Measurements from ENCODE around the gene NAPEPLD. TPM values are rescaled to one million over a fixed set of nuclear protein-coding genes. Genes with fewer than 3 reads are reported as not detected.

The NAPEPLD gene
- total and polyA plus RNA-seq, 2 donors (not counting 1 experiment from before 2014, with no cell fraction given): 5.7 to 9.2 TPM

DNA sequence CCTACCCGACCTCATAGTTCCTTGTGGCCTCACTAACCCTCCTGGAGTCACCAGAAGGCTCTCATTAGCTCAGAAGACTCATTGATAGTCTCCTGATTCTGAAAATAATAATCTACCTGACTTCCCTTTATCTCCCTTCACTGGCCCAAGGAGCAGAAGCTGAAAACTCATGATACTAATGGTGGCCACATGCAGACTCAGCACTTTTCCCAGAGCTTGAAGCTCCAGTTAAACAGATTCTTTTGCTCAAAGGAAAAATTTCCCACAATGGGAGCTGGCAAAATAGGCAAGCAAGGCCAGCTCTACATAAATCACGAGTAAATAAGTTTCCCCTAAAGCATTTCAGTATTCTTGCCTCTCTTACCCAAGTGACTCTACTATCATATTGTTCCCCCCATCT, 8.2 kb downstream of the NAPEPLD start:
- no peaks in the 10 kb centered on the region for H3K27me3 ChIP-seq (ENCODE audit: control insufficient read depth, insufficient read depth, low read length)
- DNase-seq (ENCODE audit: low read depth in 2 of 2): no peak
- no peaks in the 10 kb centered on the region for H3K36me3 ChIP-seq (ENCODE audit: control insufficient read depth, insufficient read depth, low read length)

GRCh38 chr7:103140061-103140460, 8.8 kb downstream of the NAPEPLD start:
- H3K4me1 ChIP-seq (ENCODE audit: control insufficient read depth, extremely low read depth, insufficient read depth, low read length): no peaks in the 10 kb centered on the region
- H3K79me2 ChIP-seq (ENCODE audit: control insufficient read depth, insufficient read depth, low read length): no peaks in the 10 kb centered on the region
- H3K36me3 ChIP-seq (ENCODE audit: control insufficient read depth, insufficient read depth, low read length): no peaks in the 10 kb centered on the region
- no peaks in the 10 kb centered on the region for H3K27me3 ChIP-seq (ENCODE audit: control insufficient read depth, insufficient read depth, low read length)
- H3K4me2 ChIP-seq (ENCODE audit: extremely low read depth, insufficient read depth, low read length): no peak overlapping the region
- H3K27ac ChIP-seq (ENCODE audit: insufficient read depth, low read length): no peak overlapping the region
- no peaks in the 10 kb centered on the region for H3K9me3 ChIP-seq (ENCODE audit: control insufficient read depth, insufficient read depth, low read depth, low read length)
- DNase-seq (ENCODE audit: low read depth in 2 of 2): no peak
- H2AFZ ChIP-seq (ENCODE audit: low read length): no peak overlapping the region
- H4K20me1 ChIP-seq (ENCODE audit: control insufficient read depth, extremely low read depth, insufficient read depth, low read length): no peaks in the 10 kb centered on the region
- no peak overlapping the region for H3K4me3 ChIP-seq (replicated peaks in 1 of 4; ENCODE audit: control extremely low read depth in 1 of 4, insufficient read depth in 1 of 4, low read depth in 3 of 4, low read length in 4 of 4)
- no peak overlapping the region for H3K9ac ChIP-seq (ENCODE audit: insufficient read depth, low read length)
- TF ChIP-seq EZH2 (IDR thresholded peaks at IDR 0.05; ENCODE audit: low read length, missing control alignments): no peak
- TF ChIP-seq, protein P1, sequence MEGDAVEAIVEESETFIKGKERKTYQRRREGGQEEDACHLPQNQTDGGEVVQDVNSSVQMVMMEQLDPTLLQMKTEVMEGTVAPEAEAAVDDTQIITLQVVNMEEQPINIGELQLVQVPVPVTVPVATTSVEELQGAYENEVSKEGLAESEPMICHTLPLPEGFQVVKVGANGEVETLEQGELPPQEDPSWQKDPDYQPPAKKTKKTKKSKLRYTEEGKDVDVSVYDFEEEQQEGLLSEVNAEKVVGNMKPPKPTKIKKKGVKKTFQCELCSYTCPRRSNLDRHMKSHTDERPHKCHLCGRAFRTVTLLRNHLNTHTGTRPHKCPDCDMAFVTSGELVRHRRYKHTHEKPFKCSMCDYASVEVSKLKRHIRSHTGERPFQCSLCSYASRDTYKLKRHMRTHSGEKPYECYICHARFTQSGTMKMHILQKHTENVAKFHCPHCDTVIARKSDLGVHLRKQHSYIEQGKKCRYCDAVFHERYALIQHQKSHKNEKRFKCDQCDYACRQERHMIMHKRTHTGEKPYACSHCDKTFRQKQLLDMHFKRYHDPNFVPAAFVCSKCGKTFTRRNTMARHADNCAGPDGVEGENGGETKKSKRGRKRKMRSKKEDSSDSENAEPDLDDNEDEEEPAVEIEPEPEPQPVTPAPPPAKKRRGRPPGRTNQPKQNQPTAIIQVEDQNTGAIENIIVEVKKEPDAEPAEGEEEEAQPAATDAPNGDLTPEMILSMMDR (conservative IDR thresholded peaks at IDR 0.05 in 1 of 2, IDR thresholded peaks at IDR 0.05 in 1 of 2; ENCODE audit: low read depth in 1 of 2, low read length in 2 of 2): no peak

More for the DNA sequence above, 8.2 kb downstream of the NAPEPLD start:
- Histone ChIP-seq H3K79me2 (ENCODE audit: control insufficient read depth, insufficient read depth, low read length) (no peaks in the 10 kb centered on the region), H3K9ac (ENCODE audit: insufficient read depth, low read length) (no peak overlapping the region), H4K20me1 (ENCODE audit: control insufficient read depth, extremely low read depth, insufficient read depth, low read length) (no peaks in the 10 kb centered on the region), H3K4me2 (ENCODE audit: extremely low read depth, insufficient read depth, low read length) (no peak overlapping the region), H2AFZ (ENCODE audit: low read length) (no peak overlapping the region), H3K27ac (ENCODE audit: insufficient read depth, low read length) (no peak overlapping the region), H3K4me1 (ENCODE audit: control insufficient read depth, extremely low read depth, insufficient read depth, low read length) (no peaks in the 10 kb centered on the region), H3K9me3 (ENCODE audit: control insufficient read depth, insufficient read depth, low read depth, low read length) (no peaks in the 10 kb centered on the region), H3K4me3 (replicated peaks in 1 of 4; ENCODE audit: control extremely low read depth in 1 of 4, insufficient read depth in 1 of 4, low read depth in 3 of 4, low read length in 4 of 4) (no peak overlapping the region)
- TF ChIP-seq EZH2 (IDR thresholded peaks at IDR 0.05; ENCODE audit: low read length, missing control alignments): no peak
- TF ChIP-seq, protein P1 (conservative IDR thresholded peaks at IDR 0.05 in 1 of 2, IDR thresholded peaks at IDR 0.05 in 1 of 2; ENCODE audit: low read depth in 1 of 2, low read length in 2 of 2): no peak

DNA sequence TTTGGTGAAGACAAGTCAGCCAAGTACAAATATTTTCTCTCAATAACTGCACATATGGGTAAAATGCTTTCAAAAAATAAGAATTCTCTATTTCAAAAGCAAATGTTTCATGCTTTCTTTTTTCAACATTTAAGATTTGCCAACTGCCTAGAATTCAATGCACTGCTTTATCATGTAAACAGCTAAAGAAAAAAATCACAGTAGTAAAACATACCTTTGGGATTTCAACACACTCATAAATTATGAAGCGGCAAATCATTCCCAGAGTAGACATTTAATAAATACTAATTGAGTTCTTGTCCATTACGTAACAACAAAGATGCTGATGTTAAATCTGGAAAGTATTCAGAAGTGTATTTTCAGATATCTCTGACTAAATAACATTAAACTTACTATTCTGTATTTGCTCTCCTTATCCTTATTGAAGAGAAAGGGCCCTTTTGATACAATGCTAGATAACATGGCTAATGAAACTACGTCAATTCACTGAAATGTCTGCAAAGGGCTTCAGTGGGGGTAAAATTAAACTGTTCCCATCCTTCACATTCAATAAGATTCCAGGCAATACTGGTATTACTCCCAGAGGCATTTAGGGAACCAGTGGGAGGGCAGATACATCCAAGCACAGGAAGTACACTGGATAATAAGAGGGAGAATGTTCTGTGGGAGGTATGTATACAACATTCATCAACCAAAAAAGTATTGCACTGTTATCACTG, 13.9 kb downstream of the NAPEPLD start:
- Histone ChIP-seq H3K4me1 (ENCODE audit: control insufficient read depth, extremely low read depth, insufficient read depth, low read length) (no peaks in the 10 kb centered on the region), H3K9me3 (ENCODE audit: control insufficient read depth, insufficient read depth, low read depth, low read length) (no peaks in the 10 kb centered on the region), H3K4me3 (replicated peaks in 1 of 4; ENCODE audit: control extremely low read depth in 1 of 4, insufficient read depth in 1 of 4, low read depth in 3 of 4, low read length in 4 of 4) (no peak overlapping the region), H3K79me2 (ENCODE audit: control insufficient read depth, insufficient read depth, low read length) (no peaks in the 10 kb centered on the region), H3K4me2 (ENCODE audit: extremely low read depth, insufficient read depth, low read length) (no peak overlapping the region), H4K20me1 (ENCODE audit: control insufficient read depth, extremely low read depth, insufficient read depth, low read length) (no peaks in the 10 kb centered on the region), H3K27ac (ENCODE audit: insufficient read depth, low read length) (no peak overlapping the region), H3K27me3 (ENCODE audit: control insufficient read depth, insufficient read depth, low read length) (no peaks in the 10 kb centered on the region), H3K36me3 (ENCODE audit: control insufficient read depth, insufficient read depth, low read length) (no peaks in the 10 kb centered on the region), H3K9ac (ENCODE audit: insufficient read depth, low read length) (no peak overlapping the region), H2AFZ (ENCODE audit: low read length) (no peak overlapping the region)
- TF ChIP-seq EZH2 (IDR thresholded peaks at IDR 0.05; ENCODE audit: low read length, missing control alignments): no peak
- TF ChIP-seq, protein P1 (conservative IDR thresholded peaks at IDR 0.05 in 1 of 2, IDR thresholded peaks at IDR 0.05 in 1 of 2; ENCODE audit: low read depth in 1 of 2, low read length in 2 of 2): no peak
- DNase-seq (ENCODE audit: low read depth in 2 of 2): peak in 1 of 2 donors; percentile 64
